T1000 (cell line): ENCODE data around the gene HSD17B14.
"Not testable (repeated sequence)": the region's sequence is repeated elsewhere in the genome, so short reads cannot be mapped to it uniquely, and the experiment has no call there.

ENCODE experiments used
- DNase-seq: peaks from one replicate; lab custom pipeline; 2025; ENCODE audit warnings: mixed read lengths; lab: John Stamatoyannopoulos, UW

Gene HSD17B14

DNA sequence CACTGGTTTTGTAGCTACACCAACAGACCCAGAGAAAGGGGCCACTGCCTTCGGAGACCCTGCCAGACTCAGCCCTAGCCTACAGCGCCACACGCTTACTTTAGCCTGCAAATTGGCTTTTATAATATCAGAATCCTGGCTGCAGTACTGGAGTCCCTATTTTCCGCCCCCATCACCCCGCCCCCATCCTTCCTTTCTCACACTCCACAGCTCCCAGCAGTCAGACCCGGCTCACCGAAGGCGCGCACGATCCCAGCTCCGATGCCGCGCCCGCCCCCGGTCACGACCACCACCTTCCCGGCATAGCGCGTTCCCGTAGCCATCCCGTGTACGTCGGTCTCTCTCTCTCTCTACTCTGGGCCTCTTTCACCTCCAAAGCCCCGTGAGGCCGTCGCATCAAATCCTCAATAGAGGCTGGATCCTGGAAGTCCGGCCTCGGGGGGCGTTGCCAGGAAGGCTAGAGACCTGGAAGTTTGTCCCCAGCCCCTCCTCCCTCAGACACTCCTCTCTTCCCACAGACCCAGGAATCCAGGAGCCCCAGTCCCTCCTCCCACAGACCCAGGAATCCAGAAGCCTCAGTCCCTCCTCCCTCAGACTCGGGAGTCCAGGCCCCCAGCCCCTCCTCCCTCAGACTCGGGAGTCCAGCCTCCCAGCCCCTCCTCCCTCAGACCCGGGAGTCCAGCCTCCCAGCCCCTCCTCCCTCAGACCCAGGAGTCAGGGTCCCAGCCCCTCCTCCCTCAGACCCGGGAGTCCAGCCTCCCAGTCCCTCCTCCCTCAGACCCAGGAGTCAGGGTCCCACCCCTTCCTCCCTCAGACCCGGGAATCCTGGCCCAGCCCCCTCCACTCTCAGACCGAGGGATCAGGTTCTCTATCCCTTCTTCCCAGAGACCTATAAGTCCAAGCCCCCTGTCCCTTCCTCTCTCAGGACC is at the start of gene HSD17B14:
HSD17B14 (minus strand) TSS at position 403 of the 929 bp plus-strand sequence; CDS start at position 323, 80 bp downstream.
- DNase-seq: no peak

DNA sequence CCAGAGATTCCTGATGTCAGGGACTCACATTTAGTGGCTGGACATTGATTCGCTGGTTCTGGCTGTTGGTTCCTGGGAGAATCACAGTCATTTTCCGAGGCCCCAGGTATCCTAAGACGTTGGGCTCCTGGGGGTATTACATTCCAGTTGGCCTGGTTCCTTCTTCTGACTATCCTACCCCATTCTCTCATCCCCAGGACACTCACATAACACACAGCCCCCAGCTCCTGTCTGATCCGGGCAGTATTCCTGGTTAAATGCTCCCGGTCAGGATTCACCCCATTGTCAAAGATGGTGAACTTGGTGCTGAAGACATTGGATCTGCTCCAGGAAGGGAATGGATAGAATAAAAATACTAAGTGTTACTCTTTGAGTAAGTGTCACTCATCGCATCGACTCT is 47.4 kb upstream of the HSD17B14 start:
- DNase-seq: no peak

DNA sequence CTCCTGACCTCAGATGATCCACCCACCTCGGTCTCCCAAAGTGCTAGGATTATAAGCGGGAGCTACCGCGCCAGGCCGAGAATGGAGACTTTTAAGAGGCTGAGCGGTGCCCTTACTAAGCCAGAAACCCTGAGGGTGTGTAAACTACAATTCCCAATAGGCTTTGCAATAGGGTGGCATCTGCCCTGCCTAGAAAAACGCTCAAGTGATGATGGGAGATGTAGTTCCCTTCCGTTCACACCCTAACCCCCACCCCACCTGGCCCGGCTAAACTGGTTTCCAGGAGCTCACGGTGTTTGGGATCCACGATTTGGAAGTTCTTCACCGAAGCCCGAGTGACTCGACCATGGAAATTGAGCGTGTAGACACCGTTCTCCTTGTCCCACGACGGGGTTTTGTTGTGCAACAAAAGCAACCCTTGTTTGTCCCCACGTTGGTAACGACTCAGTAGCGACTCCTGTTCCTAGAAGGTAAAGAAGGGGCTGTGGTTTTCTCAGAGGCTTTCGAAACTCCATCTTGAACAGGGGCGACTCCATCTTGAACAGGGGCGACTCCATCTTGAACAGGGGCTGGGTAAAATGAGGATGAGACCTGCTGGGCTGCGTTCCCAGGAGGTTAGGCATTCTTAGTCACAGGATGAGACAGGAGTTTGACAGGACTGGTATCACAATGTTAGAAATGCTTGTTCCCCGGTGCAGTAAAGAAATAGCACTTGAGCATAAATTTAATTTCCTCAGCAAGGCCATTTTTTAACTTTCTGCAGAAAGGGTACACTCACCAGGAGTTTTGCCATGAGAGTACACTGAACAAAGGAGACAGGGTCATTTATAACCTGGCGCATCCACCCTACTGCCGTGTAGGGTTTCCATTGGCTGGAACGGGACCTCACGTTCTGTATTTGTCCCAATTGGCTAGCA is 45.7 kb upstream of the HSD17B14 start:
- no peak for DNase-seq

DNA sequence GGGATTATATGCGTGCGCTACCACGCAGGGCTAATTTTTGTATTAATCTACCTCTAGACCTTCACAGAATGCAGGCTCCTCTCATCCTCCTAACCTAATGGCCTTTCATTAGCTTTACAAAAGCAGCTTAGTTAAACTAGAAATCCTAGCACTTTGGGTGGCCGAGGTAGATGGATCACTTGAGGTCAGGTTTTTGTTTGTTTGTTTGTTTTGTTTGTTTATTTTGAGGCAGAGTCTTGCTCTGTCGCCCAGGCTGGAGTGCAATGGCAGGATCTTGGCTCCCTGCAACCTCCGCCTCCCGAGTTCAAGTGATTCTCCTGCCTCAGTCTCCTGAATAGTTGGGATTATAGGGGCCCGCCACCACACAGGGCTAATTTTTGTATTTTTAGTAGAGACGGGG is 43.4 kb upstream of the HSD17B14 start:
- not testable (repeated sequence) for DNase-seq

DNA sequence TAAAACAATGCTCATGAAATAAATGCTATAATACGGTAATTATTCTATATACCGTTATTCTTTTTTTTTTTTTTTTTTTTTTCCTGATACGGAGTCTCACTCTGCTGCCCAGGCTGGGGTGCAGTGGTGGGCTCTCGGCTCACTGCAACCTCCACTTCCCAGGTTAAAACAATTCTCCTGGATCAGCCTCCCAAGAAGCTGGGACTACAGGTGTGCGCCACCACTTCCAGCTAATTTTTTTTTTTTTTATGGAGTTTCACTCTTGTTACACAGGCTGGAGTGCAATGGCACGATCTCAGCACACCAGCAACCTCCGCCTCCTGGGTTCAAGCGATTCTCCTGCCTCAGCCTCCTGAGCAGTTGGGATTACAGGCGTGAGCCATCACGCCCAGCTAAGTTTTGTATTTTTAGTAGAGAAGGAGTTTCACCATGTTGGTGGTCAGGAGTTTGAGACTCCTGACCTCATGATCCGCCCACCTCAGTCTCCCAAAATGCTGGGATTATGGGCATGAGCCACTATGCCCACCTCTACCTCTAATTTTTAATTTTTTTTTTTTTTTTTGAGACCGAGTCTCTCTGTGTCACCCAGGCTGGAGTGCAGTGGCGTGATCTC is 42.8 kb upstream of the HSD17B14 start:
- no peak for DNase-seq

DNA sequence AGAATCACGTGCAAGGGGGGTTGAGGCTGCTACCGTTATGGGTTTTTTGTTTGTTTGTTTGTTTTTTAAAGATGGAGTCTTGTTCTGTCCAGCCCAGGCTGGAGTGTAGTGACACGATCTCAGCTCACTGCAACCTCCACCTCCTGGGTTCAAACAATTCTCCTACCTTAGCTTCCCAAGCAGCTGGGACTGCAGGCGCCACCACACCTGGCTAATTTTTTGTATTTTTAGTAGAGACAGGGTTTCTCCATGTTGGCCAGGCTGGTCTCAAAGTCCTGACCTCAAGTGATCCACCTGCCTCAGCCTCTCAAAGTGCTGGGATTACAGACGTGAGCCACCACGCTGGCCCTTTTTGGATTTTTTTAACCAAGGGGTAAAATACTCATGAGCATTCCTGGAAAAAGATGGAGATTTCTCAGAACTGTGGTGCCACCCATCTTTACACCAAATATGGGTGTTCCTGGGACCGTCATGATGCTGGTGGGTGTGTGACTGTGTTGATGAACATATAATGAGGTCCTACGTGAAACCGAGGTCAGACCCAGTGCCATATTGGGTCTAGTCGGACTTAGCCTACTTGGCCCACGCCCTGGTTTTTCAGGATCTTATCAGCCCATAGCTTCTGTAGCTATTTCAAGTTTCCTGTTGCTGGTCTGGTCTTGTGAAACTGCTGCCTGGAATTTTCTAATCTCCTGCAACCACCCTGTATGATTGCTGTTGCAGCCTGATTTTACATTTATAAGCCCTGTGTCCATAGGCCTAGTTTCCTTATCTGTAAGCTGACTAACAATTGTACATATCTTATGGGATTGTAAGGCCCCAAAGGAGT is 42.1 kb upstream of the HSD17B14 start:
- DNase-seq: no peak

DNA sequence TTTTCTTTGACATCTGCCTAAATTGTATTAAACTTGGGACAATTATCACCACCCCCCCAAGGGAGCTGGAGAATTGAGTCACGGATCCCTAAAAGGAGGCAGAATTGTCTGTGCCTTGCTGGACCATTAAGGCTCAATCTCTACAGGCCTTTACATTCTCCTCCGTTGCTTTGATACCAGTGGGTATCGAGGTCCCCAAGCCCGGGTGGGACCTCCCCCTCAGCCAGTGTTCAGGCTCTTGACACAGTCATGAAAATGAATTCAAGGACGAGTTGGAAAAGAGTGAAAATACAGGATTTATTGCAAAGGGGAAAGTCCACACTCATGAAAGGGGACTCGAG is 41.5 kb upstream of the HSD17B14 start:
- no peak for DNase-seq

DNA sequence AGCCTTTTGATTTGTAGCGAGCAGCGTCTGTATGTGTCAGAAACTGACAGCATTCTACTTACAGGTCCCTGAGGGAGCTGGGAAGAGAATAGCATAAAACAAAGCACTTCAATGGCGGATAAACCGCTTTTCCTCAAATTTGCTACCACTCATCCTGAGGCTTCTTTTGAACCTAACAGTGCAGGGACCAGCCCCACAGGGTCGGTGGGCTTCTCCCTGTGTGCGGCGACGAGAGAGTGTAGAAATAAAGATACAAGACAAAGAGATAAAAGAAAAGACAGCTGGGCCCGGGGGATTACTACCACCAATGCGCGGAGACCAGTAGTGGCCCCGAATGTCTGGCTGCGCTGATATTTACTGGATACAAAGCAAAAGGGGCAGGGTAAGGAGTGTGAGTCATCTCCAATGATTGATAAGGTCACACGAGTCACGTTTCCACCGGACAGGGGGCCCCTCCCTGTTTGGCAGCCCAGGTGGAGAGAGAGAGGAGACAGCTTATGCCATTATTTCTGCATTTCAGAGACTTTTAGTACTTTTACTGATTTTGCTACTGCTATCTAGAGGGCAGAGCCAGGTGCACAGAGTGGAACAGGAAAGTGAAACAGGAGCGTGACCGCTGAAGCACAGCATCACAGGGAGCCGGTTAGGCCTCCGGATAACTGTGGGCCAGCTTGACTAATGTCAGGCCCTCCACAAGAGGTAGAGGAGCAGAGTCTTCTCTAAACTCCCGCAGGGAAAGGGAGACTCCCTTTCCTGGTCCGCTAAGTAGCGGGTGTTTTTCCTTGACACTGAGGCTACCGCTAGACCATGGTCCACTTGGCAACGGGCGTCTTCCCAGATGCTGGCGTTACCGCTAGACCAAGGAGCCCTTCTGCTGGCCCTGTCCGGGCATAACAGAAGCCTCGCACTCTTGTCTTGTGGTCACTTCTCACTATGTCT is 40.0 kb upstream of the HSD17B14 start:
- peak; percentile 39 for DNase-seq

DNA sequence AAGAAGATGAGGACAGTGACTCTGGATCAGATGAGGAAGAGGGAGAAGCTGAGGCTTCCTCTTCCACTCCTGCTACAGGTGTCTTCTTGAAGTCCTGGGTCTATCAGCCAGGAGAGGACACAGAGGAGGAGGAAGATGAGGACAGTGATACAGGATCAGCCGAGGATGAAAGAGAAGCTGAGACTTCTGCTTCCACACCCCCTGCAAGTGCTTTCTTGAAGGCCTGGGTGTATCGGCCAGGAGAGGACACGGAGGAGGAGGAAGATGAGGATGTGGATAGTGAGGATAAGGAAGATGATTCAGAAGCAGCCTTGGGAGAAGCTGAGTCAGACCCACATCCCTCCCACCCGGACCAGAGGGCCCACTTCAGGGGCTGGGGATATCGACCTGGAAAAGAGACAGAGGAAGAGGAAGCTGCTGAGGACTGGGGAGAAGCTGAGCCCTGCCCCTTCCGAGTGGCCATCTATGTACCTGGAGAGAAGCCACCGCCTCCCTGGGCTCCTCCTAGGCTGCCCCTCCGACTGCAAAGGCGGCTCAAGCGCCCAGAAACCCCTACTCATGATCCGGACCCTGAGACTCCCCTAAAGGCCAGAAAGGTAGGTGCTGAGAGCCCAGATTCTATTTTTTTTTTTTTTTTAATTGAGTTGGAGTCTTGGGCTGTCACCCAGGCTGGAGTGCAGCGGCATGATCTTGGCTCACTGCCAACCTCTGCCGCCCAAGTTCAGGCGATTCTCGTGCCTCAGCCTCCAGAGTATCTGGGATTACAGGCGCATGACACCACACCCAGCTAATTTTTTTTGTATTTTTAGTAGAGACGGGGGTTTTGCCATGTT is 38.2 kb upstream of the HSD17B14 start:
- DNase-seq: no peak

DNA sequence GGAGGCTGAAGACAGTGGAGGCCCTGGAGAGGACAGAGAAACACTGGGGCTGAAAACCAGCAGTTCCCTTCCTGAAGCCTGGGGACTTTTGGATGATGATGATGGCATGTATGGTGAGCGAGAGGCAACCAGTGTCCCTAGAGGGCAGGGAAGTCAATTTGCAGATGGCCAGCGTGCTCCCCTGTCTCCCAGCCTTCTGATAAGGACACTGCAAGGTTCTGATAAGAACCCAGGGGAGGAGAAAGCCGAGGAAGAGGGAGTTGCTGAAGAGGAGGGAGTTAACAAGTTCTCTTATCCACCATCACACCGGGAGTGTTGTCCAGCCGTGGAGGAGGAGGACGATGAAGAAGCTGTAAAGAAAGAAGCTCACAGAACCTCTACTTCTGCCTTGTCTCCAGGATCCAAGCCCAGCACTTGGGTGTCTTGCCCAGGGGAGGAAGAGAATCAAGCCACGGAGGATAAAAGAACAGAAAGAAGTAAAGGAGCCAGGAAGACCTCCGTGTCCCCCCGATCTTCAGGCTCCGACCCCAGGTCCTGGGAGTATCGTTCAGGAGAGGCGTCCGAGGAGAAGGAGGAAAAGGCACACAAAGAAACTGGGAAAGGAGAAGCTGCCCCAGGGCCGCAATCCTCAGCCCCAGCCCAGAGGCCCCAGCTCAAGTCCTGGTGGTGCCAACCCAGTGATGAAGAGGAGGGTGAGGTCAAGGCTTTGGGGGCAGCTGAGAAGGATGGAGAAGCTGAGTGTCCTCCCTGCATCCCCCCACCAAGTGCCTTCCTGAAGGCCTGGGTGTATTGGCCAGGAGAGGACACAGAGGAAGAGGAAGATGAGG is 37.4 kb upstream of the HSD17B14 start:
- DNase-seq: no peak

DNA sequence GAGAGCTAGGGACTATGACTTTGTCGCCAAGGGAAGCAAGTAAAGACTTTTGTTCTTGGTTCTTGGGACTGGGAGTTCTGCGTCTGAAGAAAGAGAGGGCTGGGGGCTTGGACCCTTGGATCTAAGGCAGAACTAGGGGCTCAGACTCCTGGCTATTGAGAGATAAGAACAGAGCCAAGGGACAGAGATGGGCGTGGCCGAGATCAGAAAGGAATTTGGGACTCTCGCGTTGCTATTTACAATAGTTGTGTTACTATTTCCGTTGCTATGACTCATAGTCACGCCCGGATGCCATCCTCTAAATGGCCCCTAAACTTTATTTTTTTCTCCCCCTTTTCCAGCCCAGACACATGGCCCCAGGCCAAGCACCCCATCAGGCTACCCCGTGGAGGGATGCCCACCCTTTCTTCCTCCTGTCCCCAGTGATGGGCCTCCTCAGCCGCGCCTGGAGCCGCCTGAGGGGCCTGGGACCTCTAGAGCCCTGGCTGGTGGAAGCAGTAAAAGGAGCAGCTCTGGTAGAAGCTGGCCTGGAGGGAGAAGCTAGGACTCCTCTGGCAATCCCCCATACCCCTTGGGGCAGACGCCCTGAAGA is 36.7 kb upstream of the HSD17B14 start:
- peak; percentile 75 for DNase-seq

DNA sequence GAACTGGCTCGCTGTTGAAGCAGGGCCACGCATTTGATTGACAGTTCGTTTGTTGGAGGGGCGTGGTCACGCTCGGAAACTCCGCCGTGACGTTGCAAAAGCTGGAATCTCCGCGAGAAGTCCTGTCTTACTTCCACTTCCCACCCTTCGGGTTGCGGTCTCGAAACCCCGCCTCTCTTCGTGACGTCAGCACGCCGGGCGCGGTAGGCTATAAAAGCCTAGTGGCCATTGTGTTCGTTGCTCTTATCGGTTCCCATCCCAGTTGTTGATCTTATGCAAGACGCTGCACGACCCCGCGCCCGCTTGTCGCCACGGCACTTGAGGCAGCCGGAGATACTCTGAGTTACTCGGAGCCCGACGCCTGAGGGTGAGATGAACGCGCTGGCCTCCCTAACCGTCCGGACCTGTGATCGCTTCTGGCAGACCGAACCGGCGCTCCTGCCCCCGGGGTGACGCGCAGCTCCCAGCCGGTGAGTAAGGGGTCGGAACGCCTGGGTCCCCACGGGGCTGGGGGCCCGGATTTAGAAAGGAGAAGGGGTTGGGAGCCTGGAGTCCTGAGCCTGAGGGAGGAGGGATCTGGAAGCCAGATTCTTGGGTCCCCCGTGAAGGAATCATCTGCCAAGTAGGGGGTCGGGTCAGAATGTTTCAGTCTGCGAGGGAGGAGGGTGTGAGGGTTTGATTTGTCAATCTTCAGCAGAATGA is 36.0 kb upstream of the HSD17B14 start, which contains the start of gene PPP1R15A:
PPP1R15A (plus strand) TSS at position 240 of the 702 bp plus-strand sequence. CDS start 813 bp downstream, outside the sequence.
- peak; percentile 98 for DNase-seq

DNA sequence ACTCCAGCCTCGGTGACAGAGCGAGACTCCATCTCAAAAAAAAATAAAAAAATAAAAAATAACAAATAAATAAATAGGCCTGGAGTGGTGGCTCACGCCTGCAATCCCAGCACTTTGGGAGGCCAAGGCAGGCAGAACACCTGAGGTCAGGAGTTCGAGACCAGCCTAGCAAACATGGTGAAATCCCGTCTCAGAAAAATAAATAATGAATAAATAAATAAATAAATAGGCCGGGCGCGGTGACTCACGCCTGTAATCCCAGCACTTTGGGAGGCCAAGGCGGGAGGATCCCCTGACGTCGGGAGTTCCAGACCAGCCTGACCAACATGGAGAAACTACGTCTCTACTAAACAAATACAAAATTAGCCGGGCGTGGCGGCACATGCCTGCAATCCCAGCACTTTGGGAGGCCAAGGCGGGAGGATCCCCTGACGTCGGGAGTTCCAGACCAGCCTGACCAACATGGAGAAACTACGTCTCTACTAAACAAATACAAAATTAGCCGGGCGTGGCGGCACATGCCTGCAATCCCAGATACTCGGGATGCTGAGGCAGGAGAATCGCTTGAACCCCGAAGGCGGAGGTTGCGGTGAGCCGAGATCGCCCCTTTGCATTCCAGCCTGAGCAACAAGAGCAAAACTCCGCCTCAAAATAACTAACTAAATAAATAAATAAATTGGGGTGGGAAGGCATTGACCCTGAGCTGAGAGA is 35.3 kb upstream of the HSD17B14 start:
- not testable (repeated sequence) for DNase-seq

DNA sequence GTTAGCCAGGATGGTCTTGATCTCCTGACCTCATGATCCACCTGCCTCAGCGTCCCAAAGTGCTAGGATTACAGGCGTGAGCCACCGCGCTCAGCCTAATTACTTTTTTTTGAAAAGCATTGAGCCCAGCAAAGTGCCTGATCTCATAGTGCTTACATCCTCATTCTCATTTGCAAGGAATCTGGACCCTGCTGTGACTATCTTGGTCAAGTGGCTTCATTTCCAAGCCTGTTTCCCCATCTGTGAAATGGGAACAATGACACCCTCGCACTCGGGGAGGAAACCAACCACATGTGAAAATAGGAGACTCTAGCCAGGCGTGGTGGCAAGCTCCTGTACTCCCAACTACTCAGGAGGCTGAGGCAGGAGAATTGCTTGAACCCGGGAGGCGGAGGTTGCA is 33.8 kb upstream of the HSD17B14 start:
- no peak for DNase-seq

DNA sequence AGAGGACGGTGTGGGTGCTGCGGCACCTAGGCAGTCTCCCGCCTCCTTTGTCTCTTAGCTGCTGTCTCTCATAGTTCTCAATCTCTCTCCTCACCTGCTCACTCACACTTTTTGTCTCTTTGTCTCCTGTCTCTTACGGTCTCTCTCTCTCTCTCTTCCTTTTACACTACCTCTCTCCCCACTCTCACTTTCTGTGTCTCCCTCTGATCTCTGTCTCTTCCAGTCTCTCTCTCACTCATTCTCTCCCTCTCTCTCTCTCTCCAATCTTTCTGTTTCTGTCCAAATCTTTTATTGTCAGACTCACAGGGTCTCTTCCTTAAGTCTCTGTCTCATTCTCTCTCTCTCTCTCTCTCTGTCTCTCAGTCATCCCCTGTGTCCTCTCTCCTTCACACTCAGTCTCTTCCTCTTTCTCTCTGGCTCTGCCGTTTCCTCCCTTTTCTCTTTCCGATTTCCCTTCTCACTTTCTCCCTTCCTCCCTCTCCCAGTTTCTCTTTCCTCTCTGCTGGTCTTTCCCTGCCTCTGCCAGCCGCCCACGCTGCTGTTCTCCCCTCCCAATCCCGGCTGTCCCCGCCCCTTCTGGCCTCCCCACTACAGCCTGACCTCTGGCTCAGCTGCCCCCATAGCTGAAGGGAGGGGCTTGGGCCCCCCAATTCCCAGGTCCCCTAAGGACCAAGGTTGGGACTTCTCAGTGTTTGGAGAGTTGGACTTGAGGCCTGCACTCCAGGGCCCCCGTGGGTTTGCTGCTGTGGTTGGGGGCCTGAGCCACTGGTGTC is 32.0 kb upstream of the HSD17B14 start, which contains the start of gene PLEKHA4:
PLEKHA4 (minus strand) TSS at position 504 of the 773 bp plus-strand sequence. CDS start 997 bp downstream, outside the sequence.
- no peak for DNase-seq

DNA sequence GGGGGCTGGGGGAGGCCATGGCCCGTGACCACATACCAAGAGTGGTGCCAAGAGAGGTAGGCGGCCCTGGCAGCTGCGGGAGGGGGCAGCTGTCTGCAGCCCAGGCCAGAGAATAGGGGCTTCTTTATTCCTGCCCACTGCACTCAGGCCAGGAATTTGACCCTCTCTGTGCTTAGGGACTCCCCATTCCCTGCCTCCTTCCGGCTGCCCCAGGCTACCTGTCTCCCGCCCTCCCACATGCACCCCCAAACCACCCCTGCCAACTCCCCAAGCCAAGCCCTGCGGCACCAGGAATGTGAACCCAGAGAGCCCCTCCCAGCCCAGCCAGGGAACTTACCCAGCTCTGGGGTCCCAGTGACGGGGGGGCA is 31.4 kb upstream of the HSD17B14 start:
- no peak for DNase-seq
